ENCODE results near the gene NIPAL4. TPM values are rescaled to one million over a fixed set of nuclear protein-coding genes. Genes with fewer than 3 reads are reported as not detected.

NIPAL4 gene
- total RNA-seq, 1 experiment from 2014 or later = not detected

- DNase-seq (ENCODE audit: low read depth, low spot score) (no peak), ATAC-seq (no peak)
- H3K9me3 ChIP-seq (ENCODE audit: control insufficient read depth, insufficient read depth, low read depth, low read length) = no peaks in the 10 kb centered on the region
- POLR2A ChIA-PET = no interaction called here
- intact Hi-C loops (cut with micrococcal nuclease; ENCODE audit: unreplicated experiment) = no loop called here
- CTCF ChIA-PET = no interaction called here
- no TSS peak for BruUV-seq (replicated peaks)
- H3K4me3 ChIP-seq (ENCODE audit: low read depth in 2 of 2, low read length in 2 of 2) = no peak overlapping the region
- no peaks in the 10 kb centered on the region for H3K4me1 ChIP-seq (ENCODE audit: control insufficient read depth, insufficient read depth, low read length)
- no peak overlapping the region for H3K27ac ChIP-seq (ENCODE audit: low read length)
- in situ Hi-C loops (cut with HindIII; ENCODE audit: low pct_unique_long_range_greater_than_20kb, low sequenced_read_pairs) = no loop called here
- peaks cover 18% of the 10 kb centered on the region for H3K27me3 ChIP-seq (ENCODE audit: control insufficient read depth, insufficient read depth, low read length)
- H3K36me3 ChIP-seq (ENCODE audit: control insufficient read depth, insufficient read depth, low read length) = no peaks in the 10 kb centered on the region; the same call in 1 of the 2 replicates
- no peak for TF ChIP-seq POLR2AphosphoS5 (IDR thresholded peaks at IDR 0.05; ENCODE audit: low read depth, low read length)
- TF ChIP-seq REST (IDR thresholded peaks at IDR 0.05; ENCODE audit: insufficient read depth in 1 of 2, low read depth in 2 of 2, low read length in 1 of 2) = no peak
- no peak for TF ChIP-seq SIN3A (IDR thresholded peaks at IDR 0.05; ENCODE audit: borderline replicate concordance, insufficient read depth, low read depth, low read length)
- TF ChIP-seq TCF7L2 (IDR thresholded peaks at IDR 0.05; ENCODE audit: low read depth, low read length) = no peak
These were observed 3.1 kb downstream of the NIPAL4 start for GRCh38 chr5:157463081-157463480.

DNA sequence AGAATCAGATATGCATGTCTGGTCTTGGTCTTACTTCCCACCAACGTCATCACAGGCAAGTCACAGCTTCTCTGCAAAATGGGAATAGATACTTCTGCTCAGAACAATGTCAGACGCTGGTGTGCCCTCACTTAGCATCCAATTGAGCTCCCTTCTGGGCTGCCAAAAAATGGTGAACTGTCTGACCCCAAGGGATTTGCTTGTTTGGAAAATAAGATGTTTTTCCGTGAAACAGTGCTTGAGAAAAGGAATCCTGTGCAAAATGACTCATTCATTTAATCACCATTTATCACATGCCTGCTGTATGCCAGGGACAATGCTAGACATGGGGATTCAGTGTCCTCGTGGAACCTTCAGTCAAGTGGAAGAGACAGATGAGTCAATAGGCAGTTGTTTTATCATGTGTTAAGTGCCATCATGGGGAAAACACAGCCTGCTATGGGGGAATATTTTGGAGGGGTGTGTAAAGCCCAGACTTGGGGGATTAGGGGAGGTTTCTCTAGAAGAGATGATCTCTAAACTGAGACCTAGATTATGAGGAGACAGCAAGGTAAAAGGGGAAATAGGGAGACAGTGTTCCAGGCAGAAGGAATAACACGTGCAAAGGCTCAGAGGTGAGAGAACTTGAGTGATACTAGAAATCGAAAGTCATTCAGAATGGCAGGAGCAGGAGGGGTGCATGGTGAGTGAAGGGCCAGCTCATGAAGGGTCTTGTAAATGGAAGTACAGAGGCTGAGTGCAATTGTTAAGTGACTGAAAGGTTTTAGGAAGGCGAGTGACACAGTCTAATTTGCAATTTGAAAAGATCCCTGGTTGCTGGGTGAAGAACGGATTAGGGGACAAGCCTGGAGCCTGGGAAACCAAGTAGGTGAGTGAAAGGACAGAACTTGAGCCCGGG, 3.9 kb downstream of the NIPAL4 start:
- H3K27me3 ChIP-seq (ENCODE audit: control insufficient read depth, insufficient read depth, low read length) = peaks cover 18% of the 10 kb centered on the region
- BruUV-seq (replicated peaks) = no TSS peak
- no peaks in the 10 kb centered on the region for H3K4me1 ChIP-seq (ENCODE audit: control insufficient read depth, insufficient read depth, low read length)
- TF ChIP-seq, protein P1, sequence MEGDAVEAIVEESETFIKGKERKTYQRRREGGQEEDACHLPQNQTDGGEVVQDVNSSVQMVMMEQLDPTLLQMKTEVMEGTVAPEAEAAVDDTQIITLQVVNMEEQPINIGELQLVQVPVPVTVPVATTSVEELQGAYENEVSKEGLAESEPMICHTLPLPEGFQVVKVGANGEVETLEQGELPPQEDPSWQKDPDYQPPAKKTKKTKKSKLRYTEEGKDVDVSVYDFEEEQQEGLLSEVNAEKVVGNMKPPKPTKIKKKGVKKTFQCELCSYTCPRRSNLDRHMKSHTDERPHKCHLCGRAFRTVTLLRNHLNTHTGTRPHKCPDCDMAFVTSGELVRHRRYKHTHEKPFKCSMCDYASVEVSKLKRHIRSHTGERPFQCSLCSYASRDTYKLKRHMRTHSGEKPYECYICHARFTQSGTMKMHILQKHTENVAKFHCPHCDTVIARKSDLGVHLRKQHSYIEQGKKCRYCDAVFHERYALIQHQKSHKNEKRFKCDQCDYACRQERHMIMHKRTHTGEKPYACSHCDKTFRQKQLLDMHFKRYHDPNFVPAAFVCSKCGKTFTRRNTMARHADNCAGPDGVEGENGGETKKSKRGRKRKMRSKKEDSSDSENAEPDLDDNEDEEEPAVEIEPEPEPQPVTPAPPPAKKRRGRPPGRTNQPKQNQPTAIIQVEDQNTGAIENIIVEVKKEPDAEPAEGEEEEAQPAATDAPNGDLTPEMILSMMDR (IDR thresholded peaks at IDR 0.05) = no peak
- TF ChIP-seq REST (IDR thresholded peaks at IDR 0.05; ENCODE audit: insufficient read depth in 1 of 2, low read depth in 2 of 2, low read length in 1 of 2) = no peak
- no peak for TF ChIP-seq TCF7L2 (IDR thresholded peaks at IDR 0.05; ENCODE audit: low read depth, low read length)
- no peak for TF ChIP-seq SIN3A (IDR thresholded peaks at IDR 0.05; ENCODE audit: borderline replicate concordance, insufficient read depth, low read depth, low read length)
- no peak for TF ChIP-seq POLR2AphosphoS5 (IDR thresholded peaks at IDR 0.05; ENCODE audit: low read depth, low read length)
- ChIA-PET POLR2A (no interaction called here), CTCF (no interaction called here)
- H3K27ac ChIP-seq (ENCODE audit: low read length) = no peak overlapping the region
- no peaks in the 10 kb centered on the region for H3K9me3 ChIP-seq (ENCODE audit: control insufficient read depth, insufficient read depth, low read depth, low read length)
- H3K36me3 ChIP-seq (ENCODE audit: control insufficient read depth, insufficient read depth, low read length) = no peaks in the 10 kb centered on the region; the same call in 1 of the 2 replicates
- in situ Hi-C loops (cut with HindIII; ENCODE audit: low pct_unique_long_range_greater_than_20kb, low sequenced_read_pairs) = no loop called here
- DNase-seq (ENCODE audit: low read depth, low spot score) (no peak), ATAC-seq (no peak)
- intact Hi-C loops (cut with micrococcal nuclease; ENCODE audit: unreplicated experiment) = no loop called here
- no peak overlapping the region for H3K4me3 ChIP-seq (ENCODE audit: low read depth in 2 of 2, low read length in 2 of 2)
